ENCODE measurements around the gene ANOS1. TPM values are rescaled to one million over a fixed set of nuclear protein-coding genes. Genes with fewer than 3 reads are reported as not detected.
"Not testable (repeated sequence)": the region's sequence is repeated elsewhere in the genome, so short reads cannot be mapped to it uniquely, and the experiment has no call there.

ANOS1 gene
- total RNA-seq: 1.7 TPM

GRCh38 chrX:8731559-8732395, at the start of gene ANOS1:
ANOS1 (minus strand) TSS chrX:8732137; CDS start chrX:8732036, 101 bp downstream.
- Histone ChIP-seq H3K9me3 (no peaks in the 10 kb centered on the region), H3K36me3 (no peaks in the 10 kb centered on the region), H3K4me3 (peak within 1 kb of the TSS; percentile 65 to 71), H3K27me3 (no peaks in the 10 kb centered on the region), H3K4me1 (peaks cover 0 to 4% of the 10 kb centered on the region in 2 donors), H3K27ac (peak within 1 kb of the TSS; percentile 11 to 28)
- DNase-seq (ENCODE audit: low spot score in 2 of 2): peak in 1 of 2 donors; percentile 69
- TF ChIP-seq CTCF (IDR thresholded peaks at IDR 0.05): no peak
- intact Hi-C loops (cut with DNase I): no loop called here

GRCh38 chrX:8773117-8773516, 41.2 kb upstream of the ANOS1 start:
- H3K27ac ChIP-seq: no peak overlapping the region
- no peak for TF ChIP-seq CTCF (IDR thresholded peaks at IDR 0.05)
- no peaks in the 10 kb centered on the region for H3K9me3 ChIP-seq
- no peak for DNase-seq (ENCODE audit: low spot score in 2 of 2)
- no peaks in the 10 kb centered on the region for H3K36me3 ChIP-seq
- H3K27me3 ChIP-seq: no peaks in the 10 kb centered on the region
- H3K4me3 ChIP-seq: no peak overlapping the region
- H3K4me1 ChIP-seq: no peaks in the 10 kb centered on the region
- intact Hi-C loops (cut with DNase I): no loop called here

GRCh38 chrX:8760021-8760420, 28.1 kb upstream of the ANOS1 start:
- Histone ChIP-seq H3K4me3 (no peak overlapping the region), H3K36me3 (no peaks in the 10 kb centered on the region), H3K27me3 (no peaks in the 10 kb centered on the region), H3K4me1 (no peaks in the 10 kb centered on the region), H3K9me3 (no peaks in the 10 kb centered on the region), H3K27ac (no peak overlapping the region)
- intact Hi-C loops (cut with DNase I): no loop called here
- no peak for DNase-seq (ENCODE audit: low spot score in 2 of 2)
- TF ChIP-seq CTCF (IDR thresholded peaks at IDR 0.05): no peak

- intact Hi-C loops (cut with DNase I); H3K9me3 ChIP-seq; H3K4me1 ChIP-seq; DNase-seq (ENCODE audit: low spot score in 2 of 2); H3K27ac ChIP-seq; H3K27me3 ChIP-seq; H3K4me3 ChIP-seq; H3K36me3 ChIP-seq: not testable (repeated sequence)
Measured at GRCh38 chrX:8758706-8759105, 26.8 kb upstream of the ANOS1 start.

GRCh38 chrX:8757609-8758389, 25.9 kb upstream of the ANOS1 start:
- H3K27ac ChIP-seq; H3K4me3 ChIP-seq; DNase-seq (ENCODE audit: low spot score in 2 of 2); intact Hi-C loops (cut with DNase I); H3K27me3 ChIP-seq; H3K36me3 ChIP-seq; H3K4me1 ChIP-seq; H3K9me3 ChIP-seq: not testable (repeated sequence)

- Histone ChIP-seq H3K36me3 (no peaks in the 10 kb centered on the region), H3K27me3 (no peaks in the 10 kb centered on the region), H3K4me1 (no peaks in the 10 kb centered on the region), H3K4me3 (no peak overlapping the region), H3K27ac (no peak overlapping the region), H3K9me3 (no peaks in the 10 kb centered on the region)
- DNase-seq (ENCODE audit: low spot score in 2 of 2): no peak
- no peak for TF ChIP-seq CTCF (IDR thresholded peaks at IDR 0.05)
- intact Hi-C loops (cut with DNase I): no loop called here
Measured at GRCh38 chrX:8755813-8756212, 23.9 kb upstream of the ANOS1 start.

Measured in ascending aorta (tissue), 2 donors.